HG03354 (cell line): Measurements from ENCODE around the gene NEUROD4.
A peak's percentile ranks its signal among the peaks of the same experiment; 100 is the strongest.
"Not testable (repeated sequence)": the region's sequence is repeated elsewhere in the genome, so short reads cannot be mapped to it uniquely, and the experiment has no call there.

Experiments used
- ATAC-seq: cut with Tn5 transposase; IDR thresholded peaks from one replicate; pipeline ENCODE4 v1.9.1; 2021; ENCODE audit warnings: mild to moderate bottlenecking; ENCODE audit not compliant: unreplicated experiment, poor library complexity, severe bottlenecking

NEUROD4 gene, protein sequence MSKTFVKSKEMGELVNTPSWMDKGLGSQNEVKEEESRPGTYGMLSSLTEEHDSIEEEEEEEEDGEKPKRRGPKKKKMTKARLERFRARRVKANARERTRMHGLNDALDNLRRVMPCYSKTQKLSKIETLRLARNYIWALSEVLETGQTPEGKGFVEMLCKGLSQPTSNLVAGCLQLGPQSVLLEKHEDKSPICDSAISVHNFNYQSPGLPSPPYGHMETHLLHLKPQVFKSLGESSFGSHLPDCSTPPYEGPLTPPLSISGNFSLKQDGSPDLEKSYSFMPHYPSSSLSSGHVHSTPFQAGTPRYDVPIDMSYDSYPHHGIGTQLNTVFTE

DNA sequence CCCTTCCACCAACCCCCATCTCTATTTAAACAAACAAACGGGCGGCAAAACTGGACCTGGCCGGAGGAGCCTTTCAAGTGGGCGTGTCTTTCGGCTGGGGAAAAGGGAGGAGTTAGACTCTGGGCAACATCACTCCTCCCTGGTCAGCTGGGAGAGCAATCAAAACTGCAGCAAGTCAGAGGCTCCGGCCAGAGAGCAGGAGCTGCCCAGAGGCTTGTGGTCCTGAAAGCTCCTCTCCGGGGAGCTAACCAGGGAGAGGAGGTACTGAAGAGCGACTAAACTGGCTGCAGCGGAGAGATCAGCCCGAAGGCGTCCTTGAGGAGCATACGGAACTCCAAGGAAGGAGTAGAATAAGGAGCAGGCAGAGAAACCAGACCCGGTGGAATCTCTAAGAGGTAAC lies at the start of gene NEUROD4:
Gene NEUROD4, plus strand, starts transcription at position 191 of the 400 bp plus-strand sequence. CDS start 6,466 bp downstream, outside the sequence.
- ATAC-seq: peak; percentile 52

DNA sequence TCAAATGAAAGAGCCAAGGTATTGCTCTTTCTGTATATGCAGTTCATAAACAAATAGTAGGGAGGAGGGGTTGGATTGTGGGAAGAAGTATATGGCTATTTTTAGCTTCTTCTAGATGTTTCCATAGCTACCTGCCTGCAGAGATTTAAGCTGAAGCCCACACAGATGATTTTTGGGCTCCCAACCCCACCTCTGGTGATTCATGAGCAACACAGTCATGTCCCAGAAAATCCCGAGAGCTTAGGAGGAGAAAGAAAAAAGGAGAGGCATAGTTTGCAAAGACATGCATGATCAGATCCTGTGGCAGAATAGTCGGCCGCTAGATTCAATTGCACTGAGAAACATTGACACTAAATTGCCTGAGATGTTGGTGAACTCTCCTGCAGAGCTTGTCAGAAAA lies 49.0 kb upstream of the NEUROD4 start:
- ATAC-seq: no peak

DNA sequence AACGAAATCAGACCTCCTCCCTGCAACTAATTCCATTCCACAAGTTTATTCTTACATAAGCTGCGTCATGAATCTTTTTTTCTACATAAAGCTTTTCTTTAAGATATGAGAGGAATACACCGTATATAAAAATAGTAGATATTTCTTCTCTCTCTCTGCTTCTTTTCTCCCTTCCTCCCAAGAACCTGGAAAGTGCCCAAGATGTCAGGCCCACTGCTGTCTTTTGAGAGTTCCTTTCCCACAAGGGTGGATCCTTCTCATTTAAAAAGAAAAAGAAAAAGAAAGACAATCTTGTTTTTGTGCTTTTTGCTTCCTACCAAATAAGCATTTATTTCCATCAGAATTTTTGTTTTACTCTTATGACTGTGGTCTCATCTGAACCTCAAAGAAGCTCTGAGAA lies 46.2 kb upstream of the NEUROD4 start:
- no peak for ATAC-seq

DNA sequence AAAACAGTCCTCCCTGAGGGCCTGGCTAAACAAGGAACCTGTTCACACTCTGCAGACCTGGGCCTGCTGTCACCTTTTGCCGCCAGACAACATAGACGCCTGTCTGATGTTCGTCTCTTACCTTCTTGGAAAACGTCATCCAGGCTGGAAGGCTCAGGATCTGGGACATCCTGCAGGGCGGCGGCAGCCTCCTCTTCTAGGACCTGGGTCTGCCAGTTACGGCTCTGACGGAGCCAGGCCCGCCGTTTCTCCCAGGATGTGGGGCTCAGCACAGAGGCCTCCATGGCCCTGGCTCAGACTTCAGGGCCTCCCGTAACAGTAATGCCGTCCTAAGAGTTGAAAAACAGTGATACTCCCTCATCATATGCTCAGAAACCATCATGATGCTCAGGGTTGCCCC lies 45.5 kb upstream of the NEUROD4 start:
- ATAC-seq: no peak

DNA sequence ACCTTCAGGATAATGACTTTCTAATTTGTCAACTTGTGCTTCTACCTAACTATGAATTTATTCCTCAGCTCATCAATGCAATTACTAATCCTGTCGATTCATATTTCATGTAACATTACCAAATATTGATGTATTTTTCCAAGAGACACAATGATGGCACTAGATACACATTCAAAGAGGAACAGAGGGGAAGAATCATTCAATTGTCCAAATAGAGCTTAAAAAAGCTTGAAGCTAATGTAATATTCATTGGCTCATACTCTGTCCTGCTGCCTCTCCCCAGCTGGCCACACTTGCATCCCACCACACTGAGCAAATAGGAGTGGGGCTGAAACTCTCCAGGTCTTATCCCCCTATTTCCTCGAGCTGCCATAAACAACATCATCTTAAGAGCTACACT lies 44.5 kb upstream of the NEUROD4 start:
- no peak for ATAC-seq

DNA sequence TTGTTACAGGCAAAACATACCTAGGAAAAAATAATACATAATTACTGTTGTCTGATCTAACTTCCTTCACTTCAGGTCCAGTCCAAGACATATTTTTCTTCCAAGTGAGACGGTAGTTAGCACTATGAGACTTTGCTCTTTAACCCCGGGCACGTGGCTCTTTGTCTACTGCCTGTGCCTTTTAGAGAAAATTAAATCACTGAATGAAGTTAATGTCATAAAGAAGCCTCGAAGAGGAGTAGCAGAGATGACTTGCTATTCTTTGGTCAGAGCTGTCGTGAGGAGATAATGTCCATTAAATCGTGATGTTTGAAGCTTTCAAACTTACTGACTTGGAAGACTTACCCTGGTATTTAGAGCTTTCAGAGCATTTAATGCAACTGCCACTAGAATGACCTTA lies 43.9 kb upstream of the NEUROD4 start:
- ATAC-seq: no peak

DNA sequence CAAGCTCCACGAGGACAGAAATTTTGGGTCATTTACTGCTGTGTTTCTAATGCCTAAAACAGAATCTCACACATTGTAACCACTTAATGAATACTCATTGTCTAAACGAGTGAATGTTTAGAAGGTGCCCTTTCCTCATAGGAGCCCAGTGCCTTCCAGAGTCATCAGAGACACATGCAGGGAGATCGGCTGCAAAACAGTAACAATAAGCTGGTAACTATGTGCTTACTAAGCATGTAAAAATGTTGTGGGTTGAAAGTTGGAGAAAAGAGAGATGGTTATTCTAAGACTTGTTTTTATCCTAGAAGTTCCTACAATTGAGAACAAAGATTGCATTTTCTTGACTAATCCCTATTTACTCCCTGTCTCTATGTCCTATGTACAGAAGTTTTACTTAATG lies 42.6 kb upstream of the NEUROD4 start:
- no peak for ATAC-seq

DNA sequence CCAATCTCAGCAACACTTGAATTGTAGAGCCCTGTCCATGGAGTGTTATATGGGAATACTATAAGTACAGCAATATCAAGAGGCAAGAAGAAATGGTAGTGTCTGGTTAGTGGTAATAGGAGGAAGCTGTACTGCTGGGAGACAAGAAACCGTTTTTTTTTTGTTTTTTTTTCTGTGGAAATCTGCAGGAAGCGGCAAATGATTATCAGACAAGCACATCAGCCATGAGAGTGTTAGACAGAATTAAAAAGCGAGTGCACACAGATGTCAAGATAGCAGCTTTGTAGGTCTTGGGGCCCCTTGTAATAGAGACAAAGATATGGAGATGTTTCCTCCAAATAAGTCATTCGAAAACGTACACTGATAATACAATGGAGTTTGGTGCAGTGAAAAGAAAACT lies 41.9 kb upstream of the NEUROD4 start:
- ATAC-seq: no peak

DNA sequence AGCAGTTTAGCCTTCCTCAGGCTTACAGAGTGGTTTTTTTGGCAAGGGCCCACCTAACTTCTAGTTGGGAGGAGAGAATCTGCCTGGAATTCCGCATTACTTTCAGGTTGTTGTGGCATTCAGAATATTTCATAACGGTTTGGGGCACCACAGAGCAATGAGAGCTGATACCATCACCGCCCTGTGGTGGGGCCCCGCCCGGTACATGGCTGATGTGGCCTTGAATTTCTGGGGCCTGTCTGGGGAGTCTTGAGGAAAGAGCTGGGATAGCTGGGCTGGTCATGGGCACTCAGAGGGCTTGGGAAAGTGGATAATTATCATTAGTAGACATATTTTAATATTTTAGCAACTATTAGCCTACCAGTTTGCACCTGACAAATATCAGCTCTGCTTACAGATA lies 39.4 kb upstream of the NEUROD4 start:
- ATAC-seq: no peak

DNA sequence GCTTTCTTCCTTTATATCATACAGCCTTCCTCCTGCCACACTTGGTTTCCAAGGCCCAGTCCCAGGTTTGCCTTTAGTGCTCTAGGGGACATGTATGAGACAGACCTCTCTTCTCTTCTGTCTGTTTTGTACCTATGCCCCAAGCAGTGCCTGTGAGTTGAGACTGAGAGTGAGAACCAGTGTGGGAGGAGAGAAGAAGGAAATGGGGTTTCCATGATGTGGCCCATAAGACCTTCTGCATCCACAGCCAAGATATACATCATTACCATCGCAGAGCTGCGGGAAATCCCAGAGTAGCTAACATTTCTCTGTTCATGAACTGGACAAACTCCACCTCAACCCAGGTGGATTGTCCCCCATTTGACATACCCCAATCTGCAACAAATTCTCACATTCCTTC lies 38.0 kb upstream of the NEUROD4 start:
- ATAC-seq: no peak

DNA sequence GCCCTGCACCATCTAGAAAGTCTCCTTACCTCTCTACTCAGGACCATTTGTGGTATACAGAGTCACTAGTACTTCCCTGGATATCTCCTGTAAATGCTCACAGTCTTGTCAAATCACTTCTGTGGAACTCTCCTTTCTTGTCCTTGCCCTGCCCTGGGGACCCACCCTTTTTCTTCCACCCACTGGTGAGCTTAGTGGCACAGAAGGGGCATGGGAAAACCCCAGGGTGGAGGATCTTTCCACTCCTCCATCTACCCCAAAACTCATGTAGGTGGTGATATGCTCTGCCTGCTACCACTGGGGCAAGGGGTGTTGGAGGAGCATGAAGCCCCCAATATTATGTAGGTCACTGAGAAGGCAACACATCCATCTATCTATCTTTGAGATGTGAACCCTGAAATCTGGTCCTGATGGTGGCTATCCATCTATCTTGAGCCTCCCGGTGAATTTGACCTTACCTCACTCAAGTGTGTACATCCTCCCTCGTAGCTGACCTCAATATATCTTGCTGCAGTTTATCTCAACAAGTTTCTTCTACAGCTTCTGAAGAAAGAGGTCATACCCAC lies 36.2 kb upstream of the NEUROD4 start:
- no peak for ATAC-seq

DNA sequence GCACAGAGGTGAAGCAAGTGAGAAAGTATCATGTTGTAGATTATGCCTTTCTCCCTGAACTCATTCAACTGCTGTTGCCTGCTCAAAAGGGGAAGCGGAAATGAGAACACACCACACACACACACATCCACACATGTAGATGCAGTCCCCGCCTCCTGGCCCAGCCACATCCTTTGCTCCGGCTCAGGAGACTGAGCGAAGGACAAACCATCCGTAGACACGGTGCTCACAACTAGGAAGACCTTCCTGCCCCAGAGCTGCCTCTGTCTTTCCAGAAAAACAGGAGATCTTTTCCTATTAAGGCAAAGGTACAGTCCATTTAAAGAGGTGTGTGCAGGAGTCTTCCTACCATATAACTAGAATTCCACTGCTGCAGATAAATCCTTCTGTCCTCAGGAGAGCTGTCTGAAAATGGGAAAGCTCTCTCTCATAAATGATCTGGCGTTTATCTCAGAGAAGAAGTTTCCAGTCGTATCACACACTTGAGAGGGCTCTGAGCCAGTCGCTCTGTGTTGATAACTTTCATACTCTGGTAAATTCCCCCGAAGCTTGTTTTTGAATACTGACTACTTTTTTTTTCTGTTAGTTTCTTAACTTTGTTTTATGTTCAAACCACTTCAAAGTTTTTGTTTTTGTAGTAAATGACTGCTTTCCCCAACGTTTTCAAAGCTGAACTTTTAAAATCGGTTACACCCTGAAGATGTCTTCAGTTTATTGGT lies 35.0 kb upstream of the NEUROD4 start, which contains the start of gene TESPA1:
Gene TESPA1, minus strand, starts transcription at position 105 of the 719 bp plus-strand sequence. CDS start 10,200 bp downstream, outside the sequence.
- ATAC-seq: peak; percentile 97

DNA sequence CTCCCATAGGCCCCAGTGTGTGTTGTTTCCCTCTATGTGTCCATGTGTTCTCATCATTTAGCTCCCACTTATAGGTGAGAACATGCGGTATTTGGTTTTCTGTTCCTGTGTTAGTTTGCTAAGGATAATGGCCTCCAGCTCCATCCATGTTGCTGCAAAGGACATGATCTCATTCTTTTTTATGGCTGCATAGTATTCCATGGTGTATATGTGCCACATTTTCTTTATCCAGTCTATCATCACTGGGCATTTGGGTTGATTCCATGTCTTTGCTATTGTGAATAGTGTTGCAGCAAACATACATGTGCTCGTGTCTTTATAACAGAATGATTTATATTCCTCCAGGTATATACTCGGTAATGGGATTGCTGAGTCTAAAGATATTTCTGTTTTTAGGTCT lies 33.0 kb upstream of the NEUROD4 start:
- not testable (repeated sequence) for ATAC-seq

DNA sequence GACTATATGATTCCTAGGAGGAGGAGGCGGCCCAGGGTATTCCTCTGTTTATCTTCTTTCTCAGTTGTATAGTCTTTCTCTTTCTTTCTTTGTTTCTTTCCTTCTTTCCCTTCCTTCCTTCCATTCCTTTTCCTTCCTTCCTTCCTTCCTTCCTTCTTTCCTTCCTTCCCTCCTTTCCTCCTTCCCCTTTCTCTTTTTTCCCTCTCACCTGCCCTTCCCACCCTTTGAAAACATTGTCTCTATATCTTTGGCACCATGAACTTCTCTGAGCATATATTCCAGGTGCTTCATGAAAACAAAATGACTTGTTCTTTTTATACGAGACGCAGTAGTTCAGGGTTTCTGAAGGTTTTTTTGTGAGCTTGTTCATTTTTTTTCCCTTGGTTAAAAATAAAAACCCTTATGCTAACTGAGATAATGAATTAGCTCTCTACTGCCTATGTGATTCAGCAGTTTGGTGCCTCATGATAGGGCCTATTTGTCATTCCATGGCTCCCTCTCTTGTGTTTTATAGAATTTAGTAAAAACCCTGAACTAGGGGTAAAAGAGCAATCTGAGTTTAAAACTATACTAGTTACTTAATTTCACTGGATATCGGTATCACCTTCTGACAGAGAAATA lies 32.1 kb upstream of the NEUROD4 start:
- ATAC-seq: no peak

DNA sequence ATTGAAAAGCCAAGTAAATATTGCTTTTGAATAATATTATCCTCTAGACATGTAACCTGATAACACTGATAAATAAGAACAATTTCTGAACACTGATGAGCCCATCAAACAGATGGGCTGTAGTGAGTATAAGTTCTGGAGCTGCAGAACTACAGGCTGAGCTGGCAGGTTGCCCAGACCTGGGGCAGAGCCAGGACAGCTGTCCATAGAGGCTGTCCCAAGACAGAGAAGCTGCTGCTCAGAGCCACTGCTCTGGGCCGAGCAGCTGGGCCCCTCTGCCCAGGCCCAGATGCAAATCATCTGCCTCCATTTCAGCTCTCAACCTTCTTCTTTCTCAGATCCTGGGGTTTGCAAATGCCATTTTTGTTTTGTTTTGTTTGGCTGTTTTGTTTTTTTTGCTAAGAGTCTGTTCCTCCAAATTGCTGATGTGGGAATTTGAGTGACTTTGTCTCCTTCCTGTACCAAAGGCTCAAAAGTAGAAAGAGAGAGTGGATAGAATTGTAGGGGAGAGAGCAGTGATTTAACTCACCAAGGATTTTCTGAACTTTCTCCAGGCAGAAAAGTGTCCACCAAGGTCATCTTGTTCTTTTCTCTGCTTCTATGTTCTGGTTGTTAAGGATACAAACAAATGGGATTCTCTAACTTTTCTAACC lies 31.2 kb upstream of the NEUROD4 start:
- peak; percentile 27 for ATAC-seq

DNA sequence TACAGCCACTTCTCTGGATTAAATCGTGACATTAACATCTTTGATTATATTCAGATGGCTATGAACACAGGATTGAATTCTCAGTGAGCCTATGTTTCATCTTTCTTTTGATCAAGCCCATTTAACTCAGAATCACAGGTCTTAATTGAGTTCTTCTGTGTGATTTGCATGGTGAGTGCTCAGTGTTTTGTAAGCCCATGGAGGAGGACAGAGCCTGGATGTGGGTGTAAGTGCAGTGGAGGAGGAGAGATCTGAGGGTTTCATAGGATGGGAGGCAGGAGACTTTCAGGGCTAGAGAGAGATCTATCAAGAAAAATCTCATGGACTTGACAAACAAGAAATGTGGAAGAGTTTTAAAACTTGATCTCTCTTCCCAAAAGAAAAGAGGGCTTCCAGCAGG lies 29.9 kb upstream of the NEUROD4 start:
- no peak for ATAC-seq

DNA sequence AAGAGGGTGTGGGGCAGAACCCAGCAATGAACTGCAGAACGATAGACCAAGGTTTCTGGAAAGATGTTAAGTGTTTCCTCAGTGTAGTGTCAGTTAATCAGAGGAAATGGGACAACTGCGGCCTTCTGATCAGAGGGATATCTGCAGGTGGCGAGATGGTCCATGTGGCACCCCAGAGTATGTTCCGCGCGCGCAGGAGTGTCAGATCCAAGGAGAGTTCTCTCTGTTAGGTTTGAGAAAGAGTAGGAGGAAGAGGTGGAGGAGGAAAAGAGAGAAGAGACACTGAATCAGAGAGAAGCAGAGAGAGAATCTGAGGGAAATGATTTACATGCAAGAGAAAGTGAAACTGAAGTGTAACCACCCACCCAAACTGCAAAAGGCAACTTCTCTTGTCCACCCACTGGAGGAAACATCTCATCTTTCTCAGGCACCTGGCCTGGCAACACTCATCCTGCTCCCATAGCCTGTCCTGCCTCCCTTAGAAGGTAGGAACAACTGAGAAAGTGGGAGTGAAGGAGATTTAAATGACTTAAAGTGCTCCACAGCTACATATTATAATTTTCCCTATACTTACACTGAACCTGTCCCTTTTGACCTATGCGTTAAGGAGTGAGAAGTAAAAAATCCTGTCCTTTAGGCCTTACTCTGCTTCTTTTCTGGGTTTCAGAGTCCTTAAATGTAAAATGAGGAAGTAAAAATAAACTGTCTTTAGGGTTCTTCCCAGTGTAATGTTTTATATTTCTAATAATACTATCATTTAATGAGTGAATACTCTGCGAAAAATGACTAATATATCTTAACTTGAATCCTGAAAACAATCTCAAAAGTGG lies 28.4 kb upstream of the NEUROD4 start:
- peak; percentile 74 for ATAC-seq

DNA sequence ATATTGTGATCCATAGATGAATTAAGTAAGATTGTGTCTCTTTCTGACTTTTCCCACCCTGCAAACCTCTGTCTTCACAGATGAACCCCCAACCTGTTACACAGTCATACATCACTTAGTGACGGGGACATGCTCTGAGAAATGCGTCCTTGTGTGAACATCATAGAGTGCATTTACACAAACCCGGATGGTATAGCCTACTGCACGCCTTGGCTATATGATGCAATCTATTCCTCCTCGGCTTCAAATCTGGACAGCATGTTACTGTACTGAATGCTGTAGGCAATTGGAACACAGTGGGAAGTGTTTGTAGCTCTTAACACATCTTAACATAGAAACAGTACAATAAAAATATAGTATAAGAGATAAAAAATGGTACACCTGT lies 27.8 kb upstream of the NEUROD4 start:
- no peak for ATAC-seq

DNA sequence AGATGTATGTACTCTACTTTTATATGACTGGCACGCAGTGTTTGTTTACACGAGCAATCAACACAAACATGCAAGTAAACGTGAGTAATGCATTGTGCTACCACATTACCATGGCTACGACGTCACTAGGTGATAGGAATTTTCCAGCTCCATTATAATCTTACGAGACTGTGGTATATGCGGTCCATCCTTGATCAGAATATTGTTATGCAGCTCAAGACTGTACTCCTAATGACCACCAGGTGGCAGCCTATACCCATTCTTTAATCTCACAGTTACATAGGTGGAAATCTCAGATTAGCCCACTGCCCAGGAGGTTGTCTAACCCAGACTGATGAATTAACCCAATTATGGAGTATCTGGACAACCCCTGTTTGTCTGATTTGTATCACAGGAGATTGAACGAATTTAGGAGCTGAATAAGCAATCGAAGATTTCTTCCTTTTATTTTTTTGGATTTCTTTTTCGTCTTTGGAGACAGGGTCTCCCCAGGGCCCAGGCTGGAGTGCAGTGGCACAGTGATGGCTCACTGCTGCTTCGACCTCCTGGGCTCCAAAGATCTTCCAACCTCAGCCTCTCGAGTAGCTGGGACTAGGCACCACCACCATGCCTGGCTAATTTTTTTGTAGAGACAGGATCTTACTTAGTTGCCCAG lies 26.5 kb upstream of the NEUROD4 start:
- ATAC-seq: peak; percentile 56
